GM19025 (cell line): ENCODE measurements around the gene WWC2.
"Not testable (repeated sequence)": the region's sequence is repeated elsewhere in the genome, so short reads cannot be mapped to it uniquely, and the experiment has no call there.

Experiments used
- ATAC-seq: cut with Tn5 transposase; IDR thresholded peaks from one replicate; pipeline ENCODE4 v1.9.1; 2021; ENCODE audit warnings: mild to moderate bottlenecking, low read depth, moderate library complexity; ENCODE audit not compliant: unreplicated experiment

WWC2 gene

DNA sequence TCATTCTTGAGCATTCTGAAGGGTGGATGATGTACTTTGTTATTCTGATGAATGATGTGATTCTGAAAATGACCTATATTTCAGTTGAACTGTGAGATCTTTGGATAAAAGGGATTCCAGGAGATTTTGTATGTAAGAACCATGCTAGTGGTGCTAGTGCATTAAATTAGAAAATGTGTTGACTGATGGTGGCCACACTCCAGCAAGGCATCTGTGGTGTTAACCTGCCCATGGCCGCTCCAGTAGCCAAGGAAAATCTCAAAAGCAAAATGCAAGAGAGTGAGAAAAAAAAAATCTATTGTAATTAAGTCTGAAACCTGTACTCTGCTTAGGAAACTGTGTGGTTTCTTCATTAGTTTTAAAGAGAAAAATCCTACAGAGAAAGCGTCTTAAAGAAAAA, 93.5 kb downstream of the WWC2 start:
- no peak for ATAC-seq

DNA sequence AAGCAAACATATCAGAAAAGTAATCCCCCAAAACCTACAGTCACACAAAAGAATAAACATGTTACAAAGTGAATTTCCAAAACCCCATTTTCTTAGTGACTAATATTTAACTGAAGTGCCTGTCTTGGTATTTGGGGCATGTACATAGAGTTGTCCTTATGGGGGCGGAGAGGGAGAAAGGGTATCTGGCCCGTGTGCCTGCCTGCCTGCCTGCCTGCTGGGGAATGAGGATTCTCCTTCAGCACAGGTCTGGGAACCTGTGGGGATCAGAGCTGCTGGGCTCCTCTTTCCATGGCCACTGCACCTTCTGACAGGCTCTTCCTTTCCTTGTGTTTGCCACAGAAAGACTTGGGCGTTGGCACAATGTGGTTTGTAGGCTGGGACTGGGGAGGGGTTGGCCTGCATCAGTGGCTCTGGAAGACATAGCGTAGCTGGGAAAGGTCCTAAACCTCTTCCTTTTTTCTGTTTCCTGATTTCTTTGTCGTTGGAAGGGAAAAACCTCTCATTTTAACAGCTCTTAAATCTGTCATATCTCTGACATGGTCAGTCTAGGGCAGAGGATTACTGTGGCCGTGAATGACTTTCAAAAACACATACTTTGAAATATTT, 94.8 kb downstream of the WWC2 start:
- ATAC-seq, result not testable (repeated sequence)

DNA sequence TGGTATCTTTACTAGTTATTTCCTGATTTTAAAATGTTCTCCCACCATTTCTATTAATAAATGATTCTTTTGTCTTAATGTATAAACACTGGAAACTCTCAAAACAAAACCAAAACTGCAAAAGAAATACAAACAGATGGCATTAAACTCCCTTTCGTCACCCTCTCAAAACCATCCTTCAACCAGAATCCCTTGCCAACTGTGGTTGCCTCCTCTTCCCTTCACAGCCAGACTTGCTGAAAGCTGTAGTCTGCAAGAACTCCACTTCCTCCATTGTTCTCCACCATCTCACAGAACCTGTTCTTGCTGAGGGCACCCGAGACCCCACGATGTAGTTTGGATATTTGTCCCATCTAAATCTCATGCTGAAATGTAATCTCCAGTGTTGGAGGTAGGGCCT, 96.5 kb downstream of the WWC2 start:
- no peak for ATAC-seq

DNA sequence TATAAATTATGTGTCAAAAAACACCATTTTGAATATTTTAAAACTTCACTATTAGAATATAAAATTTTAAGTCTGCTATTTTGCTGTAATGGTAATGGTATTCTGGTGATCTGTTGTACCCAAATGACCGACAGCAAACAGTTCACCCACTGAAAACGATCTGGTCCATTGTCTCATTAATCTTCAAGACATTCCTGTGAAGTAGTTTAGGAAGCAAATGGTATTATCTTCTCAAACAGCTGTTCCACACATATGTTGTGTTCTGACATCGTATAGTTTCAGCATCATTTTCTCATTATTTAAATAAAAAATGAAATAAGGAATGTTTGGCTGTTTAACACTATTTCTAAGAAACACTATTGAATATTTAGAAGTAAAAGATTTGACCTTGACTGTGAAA, 98.1 kb downstream of the WWC2 start:
- ATAC-seq, result no peak

DNA sequence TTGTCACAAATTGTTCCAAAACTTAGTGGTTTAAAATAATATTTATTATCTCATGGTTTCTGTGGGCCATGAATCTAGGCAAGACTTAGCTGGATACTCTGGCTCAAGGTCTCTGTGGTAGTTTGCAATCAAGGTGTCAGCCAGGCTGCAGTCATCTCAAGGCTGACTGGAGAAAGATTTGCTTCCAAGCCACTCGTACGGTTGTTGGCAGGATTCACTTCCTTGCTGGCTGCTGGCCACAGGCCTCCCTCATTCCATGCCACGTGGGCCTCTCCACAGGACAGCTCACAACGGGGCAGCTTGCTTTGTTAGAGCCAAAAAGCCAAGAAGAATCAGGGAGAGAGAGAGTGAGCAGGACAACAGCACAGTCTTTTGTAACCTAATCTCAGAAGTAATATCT, 101.4 kb downstream of the WWC2 start:
- ATAC-seq, result no peak

DNA sequence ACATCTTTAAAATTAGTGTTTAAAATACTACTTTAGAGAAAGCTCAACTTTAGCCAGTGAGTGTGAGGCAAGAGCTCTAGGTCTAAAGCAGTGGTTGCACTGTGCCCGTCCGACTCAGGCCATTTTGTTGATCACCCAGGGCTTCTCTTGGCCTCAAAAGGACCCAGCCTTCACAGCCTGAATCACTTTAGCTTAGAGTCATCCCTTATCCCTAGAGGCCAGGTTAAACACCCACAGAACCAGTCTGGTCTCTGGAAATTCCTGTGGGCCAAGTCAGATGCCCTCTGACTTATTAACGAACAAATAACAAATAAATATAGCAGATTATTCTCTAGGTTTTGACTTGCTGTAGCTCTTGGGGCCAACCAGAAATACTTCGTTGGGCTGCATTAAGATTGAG, 102.3 kb downstream of the WWC2 start:
- no peak for ATAC-seq

DNA sequence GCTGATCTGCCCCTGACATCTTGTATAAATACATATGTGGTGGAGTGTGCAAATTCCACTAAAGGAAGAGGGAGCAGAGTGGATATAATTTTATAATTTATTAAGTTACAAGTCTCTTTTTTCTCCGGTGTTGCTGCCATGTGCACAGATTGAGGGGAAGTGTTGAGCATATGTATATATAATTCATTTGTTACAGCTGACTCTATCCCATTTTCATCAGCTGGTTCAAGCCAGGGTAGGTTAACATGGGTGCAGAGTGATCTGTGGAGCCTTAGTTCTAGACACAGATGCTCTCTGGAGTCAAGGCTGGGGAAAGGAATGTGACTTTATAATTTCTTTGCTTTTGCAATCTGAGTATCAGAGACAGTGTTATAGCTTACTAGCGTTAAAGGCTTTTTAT, 103.5 kb downstream of the WWC2 start:
- no peak for ATAC-seq

DNA sequence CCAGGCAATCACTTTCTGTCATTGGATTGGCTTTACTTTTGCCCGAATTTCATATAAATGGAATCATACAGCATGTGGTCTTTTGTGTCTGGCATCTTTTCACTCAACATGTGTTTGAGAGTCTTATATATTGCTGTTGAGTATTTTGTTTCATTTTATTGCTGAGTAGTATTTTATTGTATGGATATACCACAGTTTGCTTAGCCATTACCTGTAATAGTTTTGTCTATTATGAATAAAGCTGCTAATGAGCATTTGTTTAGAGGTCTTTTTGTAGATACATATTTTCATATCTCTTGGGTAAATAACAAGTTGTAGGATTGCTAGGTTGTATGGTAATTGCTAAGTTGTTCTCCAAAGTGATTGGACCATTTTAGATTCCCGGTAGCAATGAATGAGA, 105.7 kb downstream of the WWC2 start:
- ATAC-seq, result no peak

DNA sequence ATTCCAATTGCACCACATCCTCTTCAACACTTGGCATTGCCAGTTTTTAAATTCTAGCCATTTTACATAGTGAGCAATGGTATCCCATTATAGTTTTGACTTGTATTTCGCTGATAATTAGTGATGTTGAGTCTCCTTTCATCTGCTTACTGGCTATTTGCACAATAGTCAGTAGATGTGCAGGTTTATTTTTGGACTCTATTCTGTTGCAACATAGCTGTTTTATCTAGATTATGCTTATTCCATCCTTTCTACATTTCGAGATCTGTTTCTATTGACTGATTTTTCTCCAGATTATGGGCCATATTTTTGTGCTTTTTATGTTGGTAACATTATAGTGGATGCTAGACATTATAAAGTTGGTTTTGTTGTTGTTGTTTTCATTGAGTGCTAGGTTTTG, 106.1 kb downstream of the WWC2 start:
- no peak for ATAC-seq

DNA sequence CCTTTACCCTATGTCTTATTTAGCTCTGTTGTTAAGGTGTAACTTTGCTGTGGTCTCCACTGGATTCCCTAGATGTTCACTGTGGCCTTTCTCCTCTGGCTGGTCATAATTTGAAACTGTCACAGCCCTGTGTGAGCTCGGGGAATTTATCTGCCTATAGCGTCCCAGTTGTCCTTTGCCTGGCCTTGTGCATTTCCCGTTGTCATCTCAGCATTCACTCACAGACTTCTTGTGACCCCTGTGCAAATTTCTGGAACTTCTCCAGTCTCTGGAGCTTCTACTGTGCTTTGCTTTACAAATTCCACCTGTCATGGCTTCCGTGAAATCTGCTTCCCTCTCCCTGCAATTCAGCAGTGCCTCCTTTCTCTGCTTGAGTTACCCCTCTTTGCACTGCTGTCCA, 106.7 kb downstream of the WWC2 start:
- ATAC-seq, result no peak

DNA sequence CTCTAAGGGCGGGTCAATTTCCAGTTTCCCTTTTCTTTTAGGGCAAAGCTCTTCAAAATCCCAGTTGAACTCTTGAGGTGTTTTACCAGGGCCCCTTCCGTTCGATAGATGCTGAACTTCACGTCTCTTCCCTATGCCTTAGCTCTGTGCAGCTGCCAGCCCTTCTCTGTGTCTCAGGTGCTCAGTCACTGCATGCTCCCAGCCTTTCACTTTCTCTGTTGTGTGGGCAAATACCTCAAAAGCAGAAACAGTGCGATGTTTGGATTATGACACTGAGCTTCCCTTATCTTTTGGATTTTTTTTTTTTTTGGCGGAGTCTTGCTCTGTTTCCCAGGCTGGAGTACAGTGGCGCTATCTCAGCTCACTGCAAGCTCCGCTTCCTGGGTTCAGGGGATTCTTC, 112.5 kb downstream of the WWC2 start:
- ATAC-seq, result no peak

DNA sequence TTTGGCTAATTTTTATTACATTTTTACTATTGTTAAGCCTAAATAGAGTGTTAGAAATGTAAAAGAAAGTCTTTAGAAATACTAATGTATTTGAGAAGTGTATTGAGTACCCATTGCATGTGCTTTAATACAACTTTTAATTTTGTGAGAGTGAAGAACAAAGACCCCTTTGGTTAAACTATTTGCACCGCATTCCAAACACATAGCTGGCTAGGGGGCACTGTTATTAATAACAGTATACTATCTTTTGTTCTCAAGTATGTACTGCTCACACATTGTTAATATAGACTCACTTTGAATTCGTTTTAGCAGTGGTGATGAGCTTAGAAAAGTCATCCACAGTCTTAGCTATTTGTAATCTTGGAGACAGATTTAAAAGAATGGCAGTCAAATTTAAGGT, 114.9 kb downstream of the WWC2 start:
- no peak for ATAC-seq

DNA sequence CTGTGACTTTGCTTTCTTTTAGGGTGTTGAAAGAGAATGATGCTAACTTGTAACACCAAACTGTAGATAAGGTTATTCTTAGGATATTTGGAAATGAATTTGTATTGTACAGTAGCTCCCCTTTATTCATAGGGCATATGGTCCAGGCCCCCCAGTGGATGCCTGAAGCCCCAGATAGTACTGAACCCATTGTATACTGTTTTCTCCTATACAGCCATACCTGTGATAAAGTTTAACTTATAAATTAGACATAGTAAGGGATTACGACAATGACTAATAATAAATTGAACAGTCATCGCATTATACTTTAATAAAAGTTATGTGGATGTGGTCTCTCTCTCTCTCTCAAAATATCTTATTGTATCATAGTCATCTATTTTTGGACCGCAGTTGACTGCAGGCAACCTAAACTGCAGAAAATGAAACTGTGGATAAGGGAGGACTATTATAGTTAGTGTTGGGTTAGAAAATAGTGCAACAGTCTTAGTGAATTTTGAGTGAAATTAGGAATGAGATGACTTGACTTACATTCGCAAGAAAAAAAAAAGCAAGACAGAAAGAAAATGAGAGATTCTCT, 115.9 kb downstream of the WWC2 start:
- ATAC-seq, result no peak

DNA sequence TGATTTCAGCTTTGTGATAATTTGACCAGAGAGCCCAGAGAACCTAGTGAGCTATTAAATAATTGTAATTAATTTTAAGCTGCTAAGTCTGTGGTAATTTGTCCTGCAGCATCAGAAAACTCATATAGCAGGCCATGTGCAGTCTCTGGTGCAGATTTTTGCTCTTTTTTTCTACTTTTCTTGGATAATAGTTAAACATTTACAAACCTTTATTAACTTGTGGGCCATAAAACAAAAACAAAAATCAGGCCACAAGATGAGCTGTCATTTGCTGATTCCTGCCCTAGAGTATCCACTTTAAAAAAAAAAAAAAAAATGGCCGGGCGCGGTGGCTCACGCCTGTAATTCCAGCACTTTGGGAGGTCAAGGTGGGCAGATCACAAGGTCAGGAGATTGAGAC, 121.2 kb downstream of the WWC2 start:
- no peak for ATAC-seq

DNA sequence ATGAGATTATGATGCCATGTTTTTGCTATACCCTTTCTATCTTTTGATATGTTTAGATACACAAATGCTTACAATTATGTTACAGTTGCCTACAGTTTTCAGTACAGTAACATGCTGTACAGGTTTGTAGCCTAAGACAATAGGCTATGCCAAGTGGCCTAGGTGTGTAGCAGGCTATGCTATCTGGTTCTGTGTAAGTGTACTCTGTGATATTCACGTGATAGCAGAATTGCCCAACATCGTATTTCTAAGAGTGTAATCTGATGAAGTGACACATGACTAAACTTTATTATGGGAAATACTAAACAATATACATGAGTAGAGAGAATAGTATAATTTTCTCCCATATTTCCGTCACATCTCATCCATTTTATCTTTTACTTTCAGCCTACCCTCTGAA, 124.0 kb downstream of the WWC2 start:
- no peak for ATAC-seq

DNA sequence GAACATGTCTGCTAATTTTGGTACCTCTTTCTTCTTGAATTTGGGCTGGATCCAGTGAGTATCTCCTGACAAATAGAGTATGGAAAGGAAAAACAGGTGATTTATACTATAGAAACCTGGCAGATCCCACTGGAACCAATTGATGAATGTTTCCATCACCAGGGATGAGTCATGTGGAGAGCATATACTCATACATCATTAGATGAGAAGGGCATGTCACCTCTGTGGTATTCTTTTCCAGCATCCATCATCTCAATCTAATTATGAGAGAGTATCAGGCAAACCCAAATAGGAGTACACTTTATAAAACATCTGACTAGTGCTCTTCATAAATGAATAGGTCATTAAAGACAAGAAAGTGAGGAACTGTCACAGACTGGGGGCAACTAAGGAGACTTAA, 130.3 kb downstream of the WWC2 start:
- ATAC-seq, result no peak

DNA sequence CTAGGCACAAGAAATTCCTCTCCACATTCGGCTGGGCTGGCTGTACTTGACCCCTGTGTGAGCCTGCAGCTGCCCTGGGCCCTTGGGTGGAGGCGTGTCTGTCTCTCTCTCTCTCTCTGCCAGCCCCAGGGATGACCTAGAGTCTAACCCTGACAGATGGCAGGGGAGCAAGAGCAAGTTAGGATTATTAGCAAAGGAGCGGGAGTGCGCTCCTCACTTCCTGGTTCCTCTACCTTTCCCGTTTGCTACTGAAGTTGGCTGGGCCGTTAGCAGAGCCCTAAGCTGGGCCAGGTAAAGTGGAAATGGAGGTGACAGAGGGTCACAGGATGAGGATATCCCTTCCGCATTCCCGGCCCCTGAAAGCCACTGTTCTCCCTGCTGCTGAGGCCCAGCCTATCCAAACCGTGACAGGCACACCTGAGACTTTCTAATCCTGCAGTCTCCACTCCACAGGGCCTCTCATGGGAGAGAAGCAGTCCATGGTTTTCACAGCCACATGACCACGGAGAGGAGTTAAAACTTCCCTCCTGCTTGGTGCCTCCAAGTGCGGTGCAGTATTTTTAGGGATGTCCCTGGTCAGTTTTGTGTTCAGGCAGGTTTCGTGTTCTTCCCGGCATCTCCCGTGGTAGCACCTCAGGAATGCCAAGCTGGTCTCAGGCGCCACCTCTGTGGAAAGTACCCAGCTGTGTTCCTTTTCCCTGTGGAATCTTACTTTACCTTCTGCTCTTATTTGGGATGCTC, 141.7 kb downstream of the WWC2 start:
- ATAC-seq, result no peak

DNA sequence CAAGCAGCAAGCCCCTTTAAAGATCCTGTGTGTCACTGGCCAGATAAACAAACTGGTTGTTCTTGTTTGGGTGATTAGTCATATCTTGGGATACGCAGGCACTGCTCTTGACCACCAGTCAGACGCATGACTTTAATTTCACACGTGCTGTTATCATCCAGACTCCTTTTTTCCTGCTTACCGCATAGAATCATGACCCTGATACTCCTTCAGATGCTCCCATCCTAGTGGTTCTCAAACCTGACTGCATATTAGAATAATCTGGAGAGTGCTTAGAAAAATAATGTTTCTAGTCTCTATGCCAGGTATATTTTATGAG, 142.2 kb downstream of the WWC2 start:
- ATAC-seq, result no peak

DNA sequence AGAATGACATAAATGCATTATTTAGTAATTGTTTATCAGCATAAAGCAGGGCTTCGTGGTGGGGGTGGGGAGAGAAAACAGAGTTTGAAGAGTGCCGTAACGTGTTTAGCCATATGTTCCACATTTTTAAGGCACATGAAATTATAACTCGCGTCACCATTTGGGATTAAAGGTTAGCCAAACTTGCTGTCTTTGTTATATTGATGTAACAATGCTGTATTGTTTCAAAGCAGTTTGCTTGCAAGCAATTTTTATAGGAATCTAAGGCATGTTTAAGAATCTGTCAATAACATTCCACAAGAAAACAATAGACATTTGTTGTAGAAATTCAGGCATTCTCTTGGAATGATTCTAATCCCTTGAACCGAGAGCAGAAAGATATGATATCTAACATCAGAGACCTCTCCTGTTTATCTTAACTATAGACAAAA, 142.7 kb downstream of the WWC2 start:
- no peak for ATAC-seq

DNA sequence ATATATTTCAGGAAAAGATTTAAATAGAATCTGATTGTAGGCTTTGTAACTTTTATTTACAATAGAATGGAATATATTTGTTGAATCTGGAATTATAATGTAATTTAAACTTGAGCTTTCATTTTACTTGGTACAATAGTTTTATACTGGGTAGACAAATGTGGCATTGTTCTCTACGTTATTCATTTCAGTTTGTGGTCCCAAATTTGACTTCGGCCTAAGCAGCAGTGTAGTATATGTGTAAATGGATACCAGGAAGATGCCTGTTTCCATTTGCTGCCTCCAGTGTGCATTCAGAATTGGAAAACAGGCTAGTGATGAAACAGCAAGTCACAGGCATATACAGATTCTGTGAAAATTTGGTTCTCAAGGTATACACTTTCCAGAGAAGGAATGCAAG, 143.2 kb downstream of the WWC2 start:
- ATAC-seq, result no peak

DNA sequence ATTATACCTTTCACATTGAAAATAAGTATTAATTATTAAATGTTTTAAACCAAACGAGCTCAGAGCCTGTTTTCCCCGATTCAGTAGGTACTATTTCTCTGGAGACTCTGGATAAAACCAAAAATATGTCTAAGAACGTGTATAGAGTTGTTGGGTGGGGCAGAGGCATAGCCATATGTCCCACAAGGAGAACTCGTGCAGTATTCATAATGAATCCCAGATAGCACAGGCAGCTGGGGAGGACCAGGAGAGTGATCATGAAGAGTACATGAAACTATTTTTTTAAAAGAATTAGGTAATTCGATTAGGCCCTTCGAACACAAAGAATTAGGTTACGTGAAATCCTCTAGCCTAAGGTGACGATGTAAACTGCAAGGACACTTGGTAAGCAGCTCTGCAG, 145.0 kb downstream of the WWC2 start:
- ATAC-seq, result no peak

DNA sequence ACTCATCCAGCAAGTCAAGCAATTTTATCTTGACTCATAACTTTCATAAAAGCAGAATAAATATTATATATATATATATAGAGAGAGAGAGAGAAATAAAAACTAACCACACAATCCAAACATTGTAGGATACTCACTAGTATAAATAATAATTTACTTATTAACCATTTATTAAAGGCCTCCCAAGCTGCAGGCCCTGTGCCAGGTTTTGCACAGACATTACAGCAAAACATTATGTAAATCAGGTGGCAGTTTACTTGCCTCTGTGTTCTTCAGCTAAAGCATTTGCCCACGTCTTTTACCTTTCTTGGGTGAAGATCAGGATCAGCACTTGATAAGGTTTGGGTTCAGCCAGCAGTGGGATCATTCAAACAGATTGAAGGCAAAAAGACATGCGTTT, 145.4 kb downstream of the WWC2 start:
- no peak for ATAC-seq
